Spleen (tissue), 7 donors: ENCODE data around the gene FADS3.

Experiments used
- CTCF ChIP-seq, 11 experiments: fragments of 200-600 bp in 7 of 11; fragments of 450-650 bp in 4 of 11; sonication (generic) in 4 of 11; IDR thresholded peaks in 8 of 11; conservative IDR thresholded peaks in 3 of 11; 1 replicate in 7 of 11; 2 replicates in 4 of 11; pipeline versions ENCODE4 v1.4.0 to v1.8.0; 2016 to 2021; ENCODE audit warnings: antibody characterized with exemption in 11 of 11, inconsistent platforms in 4 of 11, mild to moderate bottlenecking in 1 of 11
- POLR2AphosphoS5 ChIP-seq, 3 donors: sonication (generic); formaldehyde crosslinking; IDR thresholded peaks; one replicate each; pipeline ENCODE4 v1.5.1; 2017; ENCODE audit warnings: antibody characterized with exemption in 3 of 3
- donor health status: DM: no; HTN: no; CAD: no; lungs with moderate emphysema.
- donor health status: DM: no; HTN: no; CAD: no.
- donor health status: DM: no; HTN: no; CAD: no.

GRCh38 chr11:61855939-61856680 is 35.2 kb downstream of the FADS3 start:
- TF ChIP-seq CTCF (IDR thresholded peaks at IDR 0.05 in 8 of 11, conservative IDR thresholded peaks at IDR 0.05 in 3 of 11) (no peak), POLR2AphosphoS5 (IDR thresholded peaks at IDR 0.05) (no peak)
